ENCODE results near the gene REXO5.
"Not testable (repeated sequence)": the region's sequence is repeated elsewhere in the genome, so short reads cannot be mapped to it uniquely, and the experiment has no call there.

Gene REXO5, protein sequence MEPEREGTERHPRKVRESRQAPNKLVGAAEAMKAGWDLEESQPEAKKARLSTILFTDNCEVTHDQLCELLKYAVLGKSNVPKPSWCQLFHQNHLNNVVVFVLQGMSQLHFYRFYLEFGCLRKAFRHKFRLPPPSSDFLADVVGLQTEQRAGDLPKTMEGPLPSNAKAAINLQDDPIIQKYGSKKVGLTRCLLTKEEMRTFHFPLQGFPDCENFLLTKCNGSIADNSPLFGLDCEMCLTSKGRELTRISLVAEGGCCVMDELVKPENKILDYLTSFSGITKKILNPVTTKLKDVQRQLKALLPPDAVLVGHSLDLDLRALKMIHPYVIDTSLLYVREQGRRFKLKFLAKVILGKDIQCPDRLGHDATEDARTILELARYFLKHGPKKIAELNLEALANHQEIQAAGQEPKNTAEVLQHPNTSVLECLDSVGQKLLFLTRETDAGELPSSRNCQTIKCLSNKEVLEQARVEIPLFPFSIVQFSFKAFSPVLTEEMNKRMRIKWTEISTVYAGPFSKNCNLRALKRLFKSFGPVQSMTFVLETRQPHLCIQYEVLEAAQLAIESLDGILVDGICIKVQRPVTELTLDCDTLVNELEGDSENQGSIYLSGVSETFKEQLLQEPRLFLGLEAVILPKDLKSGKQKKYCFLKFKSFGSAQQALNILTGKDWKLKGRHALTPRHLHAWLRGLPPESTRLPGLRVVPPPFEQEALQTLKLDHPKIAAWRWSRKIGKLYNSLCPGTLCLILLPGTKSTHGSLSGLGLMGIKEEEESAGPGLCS

DNA sequence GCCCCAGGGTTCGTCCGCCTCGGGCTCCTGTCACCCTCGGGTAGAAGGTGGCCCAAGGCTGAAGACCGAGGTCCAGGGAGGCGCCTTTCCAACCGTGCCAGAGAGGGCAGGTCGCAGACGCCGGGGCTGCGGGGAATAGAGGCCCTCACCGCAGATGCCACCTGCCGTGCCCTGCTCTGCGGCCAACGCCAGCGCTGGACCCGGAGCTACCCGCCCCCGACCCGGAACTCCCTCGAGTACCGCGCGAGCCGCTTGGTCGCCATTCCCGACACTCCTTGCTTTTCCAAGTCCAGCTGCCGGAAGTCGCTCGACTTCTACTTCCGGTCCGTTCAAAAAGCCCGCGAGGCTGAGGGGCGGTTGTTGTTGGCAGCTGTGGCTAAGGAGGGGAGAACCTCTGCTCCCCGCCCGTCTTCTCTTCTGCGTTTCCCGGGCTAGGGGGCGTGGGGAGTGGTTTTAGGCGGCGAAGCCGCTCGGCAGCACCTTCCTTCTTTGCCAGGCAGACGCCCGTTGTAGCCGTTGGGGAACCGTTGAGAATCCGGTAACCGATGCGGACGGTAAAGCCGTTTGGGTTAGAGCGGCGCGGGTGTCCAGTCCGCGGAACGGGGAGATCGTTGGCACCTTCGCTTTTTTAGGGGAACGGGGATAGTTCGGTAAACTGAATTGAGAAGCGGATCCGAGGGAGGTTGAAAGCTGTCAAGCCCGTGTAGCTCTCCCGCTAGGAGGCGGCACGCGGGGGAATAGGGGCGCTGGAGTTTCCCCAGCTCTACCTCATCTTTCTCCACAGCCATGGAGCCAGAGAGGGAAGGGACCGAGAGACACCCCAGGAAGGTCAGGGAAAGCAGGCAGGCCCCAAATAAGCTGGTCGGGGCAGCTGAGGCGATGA lies at the start of gene REXO5, which contains the start of gene ERI2:
Gene REXO5 (plus strand): TSS at position 360 of the 883 bp plus-strand sequence. CDS start 427 bp downstream, at position 787.
Gene ERI2 (minus strand): TSS at position 305 of the 883 bp plus-strand sequence. CDS start 42 bp downstream, at position 263.
- peak; percentile 83 for DNase-seq

DNA sequence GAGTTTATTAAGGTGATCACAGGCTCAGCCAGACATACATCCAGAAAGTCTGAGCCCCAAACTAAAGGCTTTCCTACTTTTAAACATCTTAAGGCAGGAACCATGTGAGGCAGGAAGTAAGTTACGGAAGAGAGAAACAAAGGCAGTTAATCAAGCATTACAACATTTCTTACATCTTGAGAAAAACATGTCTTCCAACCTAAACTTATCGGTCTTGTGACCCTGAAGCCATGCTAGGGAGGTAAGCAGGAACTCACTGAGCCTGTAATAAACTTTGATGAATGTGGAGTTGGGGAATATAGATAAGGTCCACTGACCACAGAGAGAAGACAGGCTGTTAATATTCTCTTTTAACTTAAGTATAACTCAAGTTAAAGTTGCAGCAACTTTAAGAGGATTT lies 46.0 kb upstream of the REXO5 start:
- DNase-seq, result no peak

DNA sequence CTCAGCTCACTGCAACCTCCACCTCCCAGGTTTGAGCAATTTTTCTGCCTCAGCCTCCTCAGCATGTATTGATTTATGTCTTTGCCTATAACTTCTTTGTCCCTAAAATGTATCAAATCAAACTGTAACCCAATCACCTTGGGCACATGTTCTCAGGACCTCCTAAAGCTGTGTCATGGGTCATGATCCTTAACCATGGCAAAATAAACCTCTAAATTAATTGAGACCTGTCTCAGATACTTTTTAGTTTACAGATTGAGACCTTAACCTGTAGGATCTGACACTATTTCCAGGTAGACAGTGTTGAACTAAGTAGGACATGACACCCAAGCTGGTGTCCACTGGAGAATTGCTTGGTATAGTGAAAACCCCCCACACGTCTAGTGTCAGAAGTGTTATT lies 45.2 kb upstream of the REXO5 start:
- no peak for DNase-seq

DNA sequence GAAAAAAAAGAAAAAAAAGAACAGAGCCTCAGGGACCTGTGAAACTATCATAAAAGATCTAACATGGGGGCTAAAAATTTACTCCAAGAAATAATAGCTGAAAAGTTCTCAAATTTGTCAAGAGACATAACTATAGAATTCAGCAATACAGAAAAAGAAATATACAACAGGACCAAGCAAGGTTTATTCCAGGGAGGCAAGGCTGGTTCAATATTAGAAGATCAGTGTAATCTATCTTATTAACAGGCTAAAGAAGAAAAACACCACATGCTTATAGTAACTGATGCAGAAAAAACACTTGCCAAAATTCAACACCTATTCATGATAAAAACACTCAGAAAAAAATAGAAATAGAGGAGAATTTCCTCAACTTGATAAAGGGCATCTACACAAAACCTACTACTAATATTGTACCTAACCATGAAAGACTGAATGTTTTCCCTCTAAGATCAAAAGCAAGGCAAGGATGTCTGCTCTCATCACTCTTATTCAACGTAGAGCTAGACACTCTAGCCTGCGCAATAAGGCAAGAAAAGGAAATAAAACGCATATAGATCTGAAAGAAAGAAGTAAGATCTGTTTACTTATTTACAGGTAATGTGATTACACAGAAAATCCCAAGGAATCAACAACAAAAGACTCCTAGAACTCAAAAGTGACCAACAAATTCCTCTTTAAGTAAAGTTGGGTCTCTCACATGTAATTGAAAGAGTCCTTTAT lies 43.8 kb upstream of the REXO5 start:
- DNase-seq, result no peak

DNA sequence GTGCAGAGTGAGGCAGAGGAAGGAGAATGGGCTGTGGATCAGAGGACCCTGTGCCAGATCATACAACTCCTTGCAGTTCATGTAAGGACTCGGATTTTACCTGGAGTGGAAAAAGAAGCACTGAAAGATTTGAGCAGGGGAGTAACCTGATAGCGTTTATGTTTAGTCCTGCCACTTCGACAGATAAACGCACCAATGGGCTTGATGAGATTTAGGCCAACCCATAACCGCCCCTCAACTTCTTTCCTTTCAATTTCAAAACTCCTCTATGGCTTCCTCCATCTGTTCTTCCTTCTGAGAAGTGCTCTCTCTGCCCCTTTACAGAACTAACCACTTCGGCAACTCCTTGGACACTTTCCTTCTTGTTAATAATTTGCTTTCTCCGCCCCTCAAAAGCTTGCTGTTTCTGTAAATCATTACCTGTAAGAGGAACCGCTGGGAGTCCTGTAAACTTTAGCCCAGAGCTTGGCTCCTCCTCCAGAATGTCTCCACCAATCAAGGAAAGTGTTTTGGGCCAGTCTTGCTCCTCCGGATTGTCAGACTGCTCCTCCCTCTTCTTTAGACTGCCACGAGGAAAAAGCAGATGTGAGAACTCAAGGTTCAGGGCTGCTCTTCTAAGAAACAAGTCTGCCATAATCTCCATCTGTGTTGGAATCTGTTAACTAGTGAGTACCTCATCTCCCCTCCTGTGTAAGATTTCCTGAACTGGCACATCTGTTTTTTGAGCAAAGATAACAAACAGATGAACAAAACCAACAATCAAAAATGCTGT lies 42.7 kb upstream of the REXO5 start, which contains the start of gene ACSM3:
Gene ACSM3 (plus strand): TSS at position 554 of the 772 bp plus-strand sequence. CDS start 6,021 bp downstream, outside the sequence.
- DNase-seq, result peak; percentile 70

DNA sequence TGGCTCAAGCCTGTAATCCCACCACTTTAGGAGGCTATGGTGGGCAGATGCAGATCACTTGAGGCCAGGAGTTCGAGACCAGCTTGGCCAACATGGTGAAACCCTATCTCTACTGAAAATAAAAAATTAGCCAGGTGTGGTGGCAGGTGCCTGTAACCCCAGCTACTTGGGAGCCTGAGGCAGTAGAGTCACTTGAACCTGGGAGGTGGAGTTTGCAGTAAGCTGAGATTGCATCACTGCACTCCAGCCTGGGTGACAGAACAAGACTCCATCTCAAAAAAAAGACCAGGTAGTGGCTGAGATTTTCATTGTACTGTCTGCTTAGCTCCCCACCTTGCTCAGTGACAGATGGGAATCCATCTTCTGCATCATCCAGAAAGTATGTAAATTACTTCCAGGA lies 41.9 kb upstream of the REXO5 start:
- DNase-seq, result not testable (repeated sequence)

DNA sequence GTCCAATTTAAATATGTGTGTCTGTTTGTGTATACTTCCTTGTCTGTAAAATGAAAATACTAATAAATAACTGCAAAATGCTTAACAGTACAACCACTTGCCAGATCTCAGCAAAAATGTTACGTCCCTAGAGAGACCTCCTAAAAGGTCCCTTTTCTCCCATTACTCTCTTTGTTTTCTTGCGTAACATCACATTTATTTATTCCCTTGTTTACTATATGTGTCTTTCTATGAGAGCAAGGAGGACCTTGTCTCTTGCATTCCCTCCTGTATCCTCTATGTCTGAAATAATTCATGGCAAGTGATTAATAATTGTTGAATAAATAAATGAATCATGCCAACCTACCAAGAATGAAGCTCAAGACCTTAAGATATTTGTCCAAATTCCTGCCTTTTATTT lies 40.6 kb upstream of the REXO5 start:
- DNase-seq, result no peak

DNA sequence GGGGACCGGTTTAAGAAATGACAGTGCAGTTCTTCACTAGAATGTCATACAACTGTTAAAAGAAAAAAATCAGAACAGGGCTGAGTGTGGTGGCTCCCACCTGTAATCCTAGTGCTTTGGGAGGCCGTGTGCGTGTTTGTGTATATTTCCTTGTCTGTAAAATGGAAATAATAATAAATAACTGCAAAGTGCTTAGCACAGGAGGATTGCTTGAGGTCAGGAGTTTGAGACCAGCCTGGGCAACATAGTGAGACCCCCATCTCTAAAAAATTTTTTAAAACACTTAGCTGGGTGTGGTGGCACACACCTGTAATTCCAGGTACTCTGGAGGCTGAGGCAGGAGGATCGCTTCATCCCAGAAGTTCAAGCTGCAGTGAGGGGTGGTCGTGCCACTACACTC lies 40.0 kb upstream of the REXO5 start:
- DNase-seq, result no peak

DNA sequence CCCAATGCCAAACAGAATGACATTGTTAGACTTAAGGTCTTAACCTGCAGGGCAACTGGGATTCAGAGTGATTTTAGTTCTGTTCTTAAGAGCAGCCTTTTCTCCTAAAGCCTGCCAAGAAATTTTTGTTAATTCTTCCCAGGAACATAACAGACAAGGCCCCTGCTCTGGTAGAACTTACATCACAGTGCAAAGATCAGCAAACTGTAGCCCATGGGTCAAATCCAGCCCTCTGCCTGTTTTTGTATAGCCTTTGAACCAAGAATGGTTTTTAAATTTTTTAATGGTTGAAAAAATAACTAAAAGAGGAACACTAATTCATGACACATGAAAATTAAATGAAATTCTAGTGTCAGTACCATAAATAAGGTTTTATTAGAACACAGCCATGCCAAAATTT lies 38.8 kb upstream of the REXO5 start:
- no peak for DNase-seq

DNA sequence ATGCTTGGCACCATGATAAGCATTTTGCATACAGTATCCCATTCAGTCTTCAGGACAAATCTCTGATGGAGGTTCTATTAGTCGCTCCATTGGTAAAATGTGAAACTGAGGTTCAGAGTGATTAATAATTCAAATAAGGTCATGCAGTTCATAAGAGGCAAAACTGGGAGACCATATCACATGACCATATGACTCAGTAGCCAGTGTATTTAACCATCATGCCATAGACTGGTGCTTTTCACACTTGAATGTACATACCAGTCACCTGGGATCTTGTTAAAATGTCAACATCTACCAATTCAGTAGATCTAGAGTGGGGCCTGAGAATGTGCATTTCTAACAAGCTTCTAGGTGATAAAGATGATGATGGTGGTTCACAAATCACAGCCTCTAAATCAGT lies 38.2 kb upstream of the REXO5 start:
- no peak for DNase-seq

DNA sequence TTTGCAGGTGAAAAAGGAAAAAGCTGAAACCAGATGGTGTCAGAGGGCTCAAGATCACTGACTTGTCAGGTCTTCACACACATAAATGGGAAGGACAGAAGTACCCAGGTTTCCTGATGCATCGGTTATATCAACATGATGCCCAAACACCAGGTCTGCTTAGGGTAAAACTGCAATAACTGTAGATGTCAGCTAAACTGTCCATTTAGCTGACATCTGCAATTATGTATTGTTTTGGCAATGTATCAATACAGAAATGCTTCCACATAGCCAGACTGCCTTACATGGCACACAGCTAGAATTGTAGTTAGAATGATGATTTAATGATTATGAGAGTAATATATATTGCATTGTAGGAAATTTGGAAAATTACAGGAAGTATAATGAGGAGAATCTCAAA lies 37.5 kb upstream of the REXO5 start:
- DNase-seq, result no peak

DNA sequence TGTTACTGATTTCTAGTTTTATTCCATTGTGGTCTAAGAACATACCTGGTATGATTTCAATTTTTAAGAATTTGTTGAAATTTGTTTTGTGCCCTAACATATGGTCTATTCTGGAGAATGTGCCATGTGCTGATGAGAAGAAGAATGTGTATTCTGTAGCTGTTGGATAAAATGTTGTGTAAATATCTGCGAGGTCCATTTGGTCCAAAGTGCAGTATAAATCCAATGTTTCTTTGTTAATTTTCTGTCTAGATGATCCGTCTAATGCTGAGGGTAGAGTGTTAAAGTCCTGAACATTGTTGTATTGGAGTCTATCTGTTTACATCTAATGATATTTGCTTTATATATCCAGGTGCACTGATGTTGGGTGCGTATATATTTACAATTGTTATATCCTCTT lies 32.6 kb upstream of the REXO5 start:
- no peak for DNase-seq

DNA sequence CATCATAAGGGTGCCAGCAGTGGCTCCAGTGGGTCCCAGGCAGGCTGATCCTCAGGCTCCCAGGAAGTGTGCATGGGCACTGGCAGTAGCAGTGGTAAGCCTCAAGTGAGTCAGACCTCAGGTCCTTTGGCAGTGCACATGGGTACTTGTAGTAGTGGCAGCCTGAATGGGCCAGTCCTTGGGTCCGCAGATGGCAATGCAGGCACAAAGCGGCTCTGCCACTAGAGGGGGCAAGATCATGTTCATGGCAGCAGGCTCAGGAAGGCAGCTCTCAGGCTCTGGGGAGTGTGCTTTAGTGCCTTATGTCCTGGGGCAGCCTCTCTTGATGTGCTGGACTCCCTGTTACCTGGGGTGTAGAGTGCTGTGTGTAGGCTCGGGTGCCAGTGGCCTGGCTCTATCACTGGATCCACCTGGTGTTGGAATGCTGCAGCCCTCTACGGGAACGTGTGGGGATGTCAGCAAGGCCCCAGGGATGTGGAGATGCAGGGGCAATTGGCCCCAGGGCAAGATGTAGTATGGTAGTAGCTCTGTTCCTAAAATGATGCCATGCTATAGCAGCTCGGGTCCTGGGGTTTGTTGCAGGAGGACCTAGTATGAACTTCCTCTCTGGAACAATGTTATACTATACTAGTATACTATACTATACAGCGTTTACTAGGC lies 31.5 kb upstream of the REXO5 start:
- DNase-seq, result peak; percentile 82

DNA sequence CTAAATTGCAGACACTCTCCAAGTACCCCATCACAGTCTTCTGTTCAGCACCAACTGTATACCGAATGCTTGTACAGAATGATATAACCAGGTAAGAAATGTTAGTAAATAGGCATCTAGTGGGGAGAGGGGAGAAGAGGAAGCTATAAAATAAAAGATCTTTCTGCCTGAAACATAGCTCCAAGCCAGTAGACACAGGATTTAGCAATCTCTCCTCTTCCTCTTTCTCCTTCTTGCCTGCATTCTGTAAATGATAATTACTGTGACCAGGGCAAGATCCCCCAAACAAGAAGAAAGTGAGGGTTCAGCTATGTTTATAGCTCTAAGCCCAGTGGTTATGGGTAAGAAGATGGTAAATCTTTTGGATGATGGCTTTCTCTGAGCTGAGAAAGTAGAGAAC lies 24.6 kb upstream of the REXO5 start:
- DNase-seq, result no peak

DNA sequence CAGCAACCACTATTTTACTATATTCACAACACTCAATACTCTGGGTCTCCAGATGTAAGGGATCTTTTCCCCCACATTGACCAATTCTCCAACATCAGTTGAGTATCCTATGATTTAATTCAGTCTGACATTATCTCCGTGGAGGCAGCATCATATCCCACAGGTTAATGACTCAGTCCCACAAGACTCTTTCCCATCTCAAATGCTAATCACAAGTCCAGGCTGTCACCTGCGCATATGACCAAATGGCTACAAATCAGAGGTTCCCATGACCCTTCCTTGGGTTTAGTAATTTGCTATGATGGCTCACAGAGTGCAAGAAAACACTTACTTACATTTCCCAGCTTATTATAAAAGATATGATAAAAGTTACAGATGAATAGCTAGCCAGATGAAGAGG lies 23.9 kb upstream of the REXO5 start:
- DNase-seq, result no peak

DNA sequence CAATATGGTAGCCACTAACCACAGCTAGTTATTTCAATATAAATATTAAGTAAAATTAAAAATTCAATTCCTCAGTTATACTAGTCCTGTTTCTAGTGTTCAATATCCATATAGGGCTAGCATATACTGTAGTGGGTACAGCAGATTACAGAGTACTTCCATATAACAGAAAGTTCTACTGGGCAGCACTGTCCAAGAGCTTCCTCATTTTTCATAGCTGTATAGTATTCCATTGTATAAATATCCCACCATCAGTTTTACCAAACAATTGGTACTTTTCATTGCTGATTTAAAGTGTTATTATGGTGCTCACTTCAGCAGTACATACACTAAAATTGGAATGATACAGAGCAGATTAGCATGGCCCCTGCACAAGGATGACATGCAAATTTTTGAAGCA lies 22.1 kb upstream of the REXO5 start:
- no peak for DNase-seq

DNA sequence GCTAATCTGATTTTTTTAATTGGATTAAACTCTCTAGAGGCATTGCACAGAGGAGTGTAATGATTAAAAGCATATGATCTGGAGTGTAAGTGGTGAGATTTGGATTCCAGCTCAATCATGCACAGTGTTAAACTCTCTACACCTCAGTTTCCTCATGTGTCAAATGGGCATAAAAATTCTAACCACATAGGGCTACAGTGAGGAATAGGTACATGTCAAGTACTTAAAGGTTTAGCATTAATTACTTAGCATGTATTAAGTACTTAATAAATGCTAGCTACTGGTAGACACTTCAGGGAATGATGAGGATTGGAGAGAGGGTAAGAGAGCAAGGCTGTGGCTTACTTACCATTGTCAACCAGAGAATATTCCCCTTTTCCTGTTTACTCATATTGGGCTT lies 17.2 kb upstream of the REXO5 start:
- no peak for DNase-seq

DNA sequence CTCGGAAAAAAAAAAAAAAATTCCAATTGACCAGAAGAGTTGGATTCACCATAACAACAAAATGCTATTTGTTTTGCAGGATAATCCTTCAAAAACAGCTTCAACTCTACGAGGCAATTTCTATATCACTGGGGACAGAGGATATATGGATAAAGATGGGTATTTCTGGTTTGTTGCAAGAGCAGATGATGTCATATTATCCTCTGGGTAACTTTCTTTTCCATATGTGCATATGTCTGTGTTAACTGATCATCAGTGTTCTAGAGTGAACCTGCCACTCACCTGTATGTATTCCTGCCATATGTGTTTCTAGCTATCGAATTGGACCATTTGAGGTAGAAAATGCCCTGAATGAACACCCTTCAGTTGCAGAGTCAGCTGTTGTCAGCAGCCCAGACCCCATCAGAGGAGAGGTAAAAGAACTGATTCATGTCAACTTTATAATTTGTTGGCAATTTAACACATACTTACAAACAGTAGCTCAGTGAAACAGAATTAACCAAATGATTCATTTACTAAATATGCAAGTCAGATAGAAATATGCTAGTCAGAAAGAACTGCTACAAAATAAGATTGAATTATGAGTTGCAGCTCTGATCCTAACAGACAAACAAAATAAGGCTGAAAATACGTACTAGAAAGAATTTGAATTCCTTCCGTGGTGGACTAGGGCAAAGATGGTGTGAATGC lies 14.3 kb upstream of the REXO5 start:
- no peak for DNase-seq

DNA sequence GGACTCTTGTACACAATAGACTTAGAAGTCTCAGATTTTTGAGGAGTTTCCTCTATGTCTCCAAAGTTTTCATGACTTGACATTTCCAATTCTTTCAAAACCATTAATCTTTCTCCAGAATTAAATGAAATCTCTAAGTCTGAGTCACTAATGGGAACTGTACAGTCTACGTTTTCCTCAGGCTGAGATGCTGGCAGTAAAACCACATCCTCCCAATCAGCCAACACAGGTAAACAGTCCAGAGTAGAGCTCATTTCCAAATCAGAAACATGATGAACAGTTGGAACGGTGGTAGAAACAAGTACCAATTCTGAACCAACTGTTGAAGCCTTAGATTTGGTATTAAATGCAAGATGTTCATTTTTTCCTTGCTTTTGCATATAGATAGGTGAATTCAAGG lies 8.0 kb upstream of the REXO5 start:
- no peak for DNase-seq

DNA sequence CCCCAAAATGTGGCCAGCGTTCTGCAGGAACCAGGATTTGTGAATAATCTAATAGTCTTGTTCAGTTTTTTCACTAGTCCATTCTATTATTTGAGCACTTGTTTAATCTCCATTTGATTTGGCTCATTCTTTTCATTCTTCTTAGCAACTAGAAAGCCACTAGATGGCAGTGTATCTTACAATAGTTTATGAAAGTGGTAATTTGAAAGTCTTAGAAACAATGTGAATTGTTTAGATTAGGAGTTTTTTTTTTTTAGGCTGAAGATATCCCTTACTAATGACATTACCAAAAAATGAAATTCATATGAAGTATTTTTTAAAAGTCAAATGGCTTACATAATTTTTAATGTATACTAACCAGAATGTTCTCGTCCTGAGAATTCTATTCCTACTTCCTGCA lies 6.7 kb upstream of the REXO5 start:
- DNase-seq, result no peak
